ENCODE data around the gene CYP4B1.

DNA sequence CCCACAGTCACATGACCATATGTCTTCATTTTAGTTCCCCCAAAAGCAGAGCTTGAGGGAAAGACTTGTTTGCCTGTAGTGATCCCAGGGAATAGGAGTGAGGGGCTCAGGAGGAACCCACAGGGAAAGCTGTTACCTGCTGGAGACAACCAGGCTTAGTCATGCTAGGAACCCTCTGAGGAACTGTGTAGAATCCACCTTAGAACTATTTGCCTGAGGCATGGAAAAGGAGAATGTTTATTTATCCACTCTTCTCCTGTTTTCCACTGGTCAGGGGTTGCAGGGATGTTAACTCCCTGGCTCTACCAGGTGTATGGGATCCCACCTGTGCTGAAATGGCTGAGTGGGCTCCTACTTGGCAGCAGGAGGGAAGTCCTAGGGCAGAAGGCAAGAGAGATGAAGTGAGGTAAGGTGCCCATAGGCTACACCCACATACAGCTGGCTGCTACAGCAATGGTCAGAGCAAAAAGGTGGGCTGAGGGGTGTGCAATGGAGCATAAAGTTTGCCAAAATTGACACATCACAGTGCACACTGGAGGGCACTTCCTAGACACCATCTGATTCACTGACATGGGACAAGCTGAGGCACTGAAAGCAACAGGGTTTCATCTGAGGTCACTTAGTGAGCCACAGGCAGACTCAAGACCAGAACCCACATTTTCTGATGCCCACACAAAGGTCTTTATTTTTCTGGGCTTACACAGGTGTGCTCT is 29.7 kb upstream of the CYP4B1 start:
- TF ChIP-seq POLR2A (IDR thresholded peaks at IDR 0.05) (no peak), POLR2AphosphoS5 (IDR thresholded peaks at IDR 0.05) (no peak)
